AG04449 (cell line): ENCODE data around the gene GRM7.

Experiments used
- CTCF ChIA-PET: fragments of 350-600 bp; formaldehyde crosslinking; extraction: SDS; loops from one replicate; lab custom pipeline; 2021; ENCODE audit warnings: antibody characterized with exemption; lab: Yijun Ruan, JAX
- POLR2A ChIA-PET: fragments of 400-600, 350-600 bp; formaldehyde crosslinking; extraction: SDS; loops from one replicate; lab custom pipeline; 2020; ENCODE audit warnings: antibody characterized with exemption, inconsistent platforms; lab: Yijun Ruan, JAX
- DNase-seq: peaks from one replicate; pipeline ENCODE4 v3.0.0-alpha.2; 2010; ENCODE audit warnings: low read depth, low spot score
- H3K4me3 ChIP-seq: 2 replicates; pipeline ENCODE4 v1.5.1; 2011; ENCODE audit warnings: low read depth, mild to moderate bottlenecking, control low read depth, low read length
- TF ChIP-seq, protein P1 (sequence below): IDR thresholded peaks from one replicate; pipeline ENCODE4 v1.5.1; 2011; ENCODE audit warnings: mild to moderate bottlenecking, moderate library complexity, low read length, control low read depth, inconsistent platforms; ENCODE audit not compliant: insufficient read depth; ENCODE audit errors: missing control alignments

Gene GRM7

DNA sequence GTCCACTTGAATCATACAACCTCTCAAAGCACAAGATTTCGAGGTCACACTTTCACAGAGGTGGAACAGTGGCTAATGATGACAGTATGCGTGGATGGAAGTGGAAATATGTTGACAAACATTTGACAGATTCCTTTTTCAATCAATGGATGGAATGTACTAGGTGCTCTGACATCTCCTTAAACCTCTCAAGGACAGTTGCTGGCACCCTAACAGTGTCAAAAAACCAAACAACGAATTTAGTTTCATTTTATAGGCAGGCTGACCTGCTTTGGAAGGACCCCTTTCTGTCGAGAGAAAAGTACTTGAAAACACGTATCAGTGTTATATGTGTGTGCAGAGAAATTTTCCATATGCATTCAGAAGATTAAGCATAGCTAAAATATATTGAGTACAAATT lies 861.0 kb downstream of the GRM7 start:
- ChIA-PET POLR2A (no interaction called here), CTCF (no interaction called here)
- TF ChIP-seq, protein P1, sequence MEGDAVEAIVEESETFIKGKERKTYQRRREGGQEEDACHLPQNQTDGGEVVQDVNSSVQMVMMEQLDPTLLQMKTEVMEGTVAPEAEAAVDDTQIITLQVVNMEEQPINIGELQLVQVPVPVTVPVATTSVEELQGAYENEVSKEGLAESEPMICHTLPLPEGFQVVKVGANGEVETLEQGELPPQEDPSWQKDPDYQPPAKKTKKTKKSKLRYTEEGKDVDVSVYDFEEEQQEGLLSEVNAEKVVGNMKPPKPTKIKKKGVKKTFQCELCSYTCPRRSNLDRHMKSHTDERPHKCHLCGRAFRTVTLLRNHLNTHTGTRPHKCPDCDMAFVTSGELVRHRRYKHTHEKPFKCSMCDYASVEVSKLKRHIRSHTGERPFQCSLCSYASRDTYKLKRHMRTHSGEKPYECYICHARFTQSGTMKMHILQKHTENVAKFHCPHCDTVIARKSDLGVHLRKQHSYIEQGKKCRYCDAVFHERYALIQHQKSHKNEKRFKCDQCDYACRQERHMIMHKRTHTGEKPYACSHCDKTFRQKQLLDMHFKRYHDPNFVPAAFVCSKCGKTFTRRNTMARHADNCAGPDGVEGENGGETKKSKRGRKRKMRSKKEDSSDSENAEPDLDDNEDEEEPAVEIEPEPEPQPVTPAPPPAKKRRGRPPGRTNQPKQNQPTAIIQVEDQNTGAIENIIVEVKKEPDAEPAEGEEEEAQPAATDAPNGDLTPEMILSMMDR = no peak

GRCh38 chr3:7728566-7729519 lies 867.9 kb downstream of the GRM7 start:
- H3K4me3 ChIP-seq = no peak overlapping the region
- ChIA-PET POLR2A (no interaction called here), CTCF (no interaction called here)
- TF ChIP-seq, protein P1 = no peak
- no peak for DNase-seq

More for the DNA sequence above, 861.0 kb downstream of the GRM7 start:
- H3K4me3 ChIP-seq = no peak overlapping the region
- no peak for DNase-seq

DNA sequence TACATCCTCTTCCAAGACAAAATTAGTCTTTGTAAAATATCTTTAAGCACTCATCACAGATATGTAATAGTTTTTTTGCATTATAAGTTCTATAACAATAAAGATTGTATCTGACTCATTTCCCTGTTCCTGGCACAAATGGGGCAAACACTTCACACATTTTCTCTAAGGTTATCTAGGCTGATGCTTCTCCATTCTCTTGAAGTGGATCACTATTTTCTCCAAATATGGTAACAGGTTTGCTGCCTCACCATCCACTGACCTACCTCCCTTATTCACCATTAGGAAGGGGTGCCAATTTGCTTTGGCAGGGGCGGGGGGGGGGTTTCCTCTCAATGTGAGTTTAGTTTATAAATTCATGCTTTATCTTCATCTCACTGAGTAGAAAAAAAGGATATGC lies 873.0 kb downstream of the GRM7 start:
- no peak for DNase-seq
- CTCF ChIA-PET = no interaction called here
- no peak overlapping the region for H3K4me3 ChIP-seq
- TF ChIP-seq, protein P1 = no peak
- POLR2A ChIA-PET = no interaction called here

DNA sequence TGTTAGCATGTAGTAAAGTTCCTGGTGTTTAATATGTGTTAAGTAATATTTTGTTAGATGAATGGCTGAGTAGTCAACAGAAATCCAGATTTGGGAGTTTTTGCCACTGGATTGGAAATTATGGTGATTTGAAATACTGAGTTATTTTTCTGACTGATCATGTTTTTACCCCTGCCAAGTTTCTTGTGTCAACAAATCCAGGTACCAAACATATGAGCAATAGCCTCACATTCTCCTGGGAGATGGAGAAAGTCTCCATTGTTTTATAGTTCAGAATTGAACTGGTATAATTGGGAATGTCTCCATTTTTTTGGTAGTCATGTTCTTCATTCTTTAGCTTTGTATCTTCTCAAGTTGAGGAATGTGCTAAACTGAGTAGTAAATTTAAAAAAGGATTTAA lies 873.5 kb downstream of the GRM7 start:
- TF ChIP-seq, protein P1 = no peak
- ChIA-PET POLR2A (no interaction called here), CTCF (no interaction called here)
- H3K4me3 ChIP-seq = no peak overlapping the region
- no peak for DNase-seq

GRCh38 chr3:7737263-7737662 lies 876.3 kb downstream of the GRM7 start:
- ChIA-PET POLR2A (no interaction called here), CTCF (no interaction called here)
- no peak overlapping the region for H3K4me3 ChIP-seq
- no peak for DNase-seq
- TF ChIP-seq, protein P1 = no peak

DNA sequence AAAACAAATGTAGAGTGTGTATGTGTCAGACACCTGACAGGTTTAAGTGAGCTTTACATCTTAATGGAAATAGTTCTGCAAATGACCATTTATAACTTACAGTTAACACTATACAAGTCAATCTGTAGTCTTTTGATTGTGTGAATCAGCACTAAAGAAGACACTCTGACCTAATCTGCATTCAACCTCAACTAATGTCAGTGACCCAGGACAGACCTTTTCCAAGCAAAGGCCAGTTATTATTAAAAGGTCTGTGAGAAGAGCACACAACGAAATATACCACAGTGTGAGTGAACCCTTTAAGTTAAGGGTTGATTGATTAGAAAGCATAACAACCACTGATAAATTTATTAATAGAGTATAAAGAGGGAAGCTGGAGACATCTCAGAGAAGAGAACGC lies 878.8 kb downstream of the GRM7 start:
- TF ChIP-seq, protein P1 = no peak
- ChIA-PET POLR2A (no interaction called here), CTCF (no interaction called here)
- no peak for DNase-seq
- no peak overlapping the region for H3K4me3 ChIP-seq
